A549 (cell line): ENCODE measurements around the gene CD7. TPM values are rescaled to one million over a fixed set of nuclear protein-coding genes. Genes with fewer than 3 reads are reported as not detected.

Experiments used
- ATAC-seq, 2 experiments: fragments of 200-7000 bp in 1 of 2; fragments of >200 bp in 1 of 2; cut with Nextera tagmentation in 1 of 2; cut with Tn5 transposase in 1 of 2; 3 replicates each; pipeline versions ENCODE4 v1.8.0 to v1.9.1; 2018 to 2020; ENCODE audit warnings: mild to moderate bottlenecking in 1 of 2, moderate library complexity in 1 of 2
- CTCF ChIA-PET: fragments of 300-600 bp; sonication (Branson Sonifier 250); formaldehyde crosslinking; extraction: SDS; loops from one replicate; lab custom pipeline; 2021; ENCODE audit warnings: antibody characterized with exemption, inconsistent platforms; lab: Yijun Ruan, JAX
- POLR2A ChIA-PET: fragments of 350-600 bp; formaldehyde crosslinking; extraction: SDS; loops from one replicate; lab custom pipeline; 2021; ENCODE audit warnings: antibody characterized with exemption, inconsistent platforms; lab: Yijun Ruan, JAX
- DNase-seq, 2 experiments: peaks; one replicate each; pipeline versions ENCODE4 v3.0.0 to v3.0.0-alpha.2; 2011 to 2016; ENCODE audit warnings: low read depth in 1 of 2, low spot score in 1 of 2
- FAIRE-seq: peaks from 2 replicates; lab custom pipeline; 2011; peaks lifted over from hg19 to GRCh38; lab: Jason Lieb, UNC
- H3K27ac ChIP-seq, 2 experiments: fragments of >200 bp; sonication (Bioruptor Twin); formaldehyde crosslinking; 3 replicates each; pipeline ENCODE4 v1.5.1; 2016 to 2017
- H3K4me1 ChIP-seq: fragments of >200 bp; sonication (Bioruptor Twin); formaldehyde crosslinking; 3 replicates; pipeline ENCODE4 v1.6.1; 2016
- H3K4me2 ChIP-seq: fragments of >200 bp; sonication (Bioruptor Twin); formaldehyde crosslinking; 3 replicates; pipeline ENCODE4 v1.6.1; 2016
- H3K4me3 ChIP-seq: fragments of >200 bp; sonication (Bioruptor Twin); formaldehyde crosslinking; 3 replicates; pipeline ENCODE4 v1.5.1; 2016
- H3K9me3 ChIP-seq: fragments of >200 bp; sonication (Bioruptor Twin); formaldehyde crosslinking; 3 replicates; pipeline ENCODE4 v1.6.1; 2016
- CBX2 ChIP-seq: fragments of 200-600 bp; sonication (generic); IDR thresholded peaks from 2 replicates; pipeline ENCODE4 v1.6.1; 2016; ENCODE audit warnings: low read depth, mild to moderate bottlenecking, borderline replicate concordance
- CEBPB ChIP-seq, 2 experiments: fragments of >200 bp in 1 of 2; sonication (Bioruptor Twin) in 1 of 2; formaldehyde crosslinking in 1 of 2; IDR thresholded peaks; 2 replicates each; pipeline ENCODE4 v1.6.1; 2012 to 2016
- CTCF ChIP-seq: fragments of >200 bp; sonication (Bioruptor Twin); formaldehyde crosslinking; IDR thresholded peaks from 3 replicates; pipeline ENCODE4 v1.5.1; 2016
- E2F6 ChIP-seq: IDR thresholded peaks from 2 replicates; pipeline ENCODE4 v1.6.1; 2012; ENCODE audit warnings: low read depth, borderline replicate concordance
- ESRRA ChIP-seq: fragments of 150-350 bp; IDR thresholded peaks from 2 replicates; pipeline ENCODE4 v1.6.1; 2014; ENCODE audit warnings: mild to moderate bottlenecking, low read length, borderline replicate concordance
- FOSL2 ChIP-seq, 2 experiments: fragments of 450-650 bp in 1 of 2; fragments of >200 bp in 1 of 2; sonication (Bioruptor Twin) in 1 of 2; formaldehyde crosslinking; IDR thresholded peaks; 2 replicates each; pipeline versions ENCODE4 v1.5.0 to v1.6.1; 2016 to 2020; ENCODE audit warnings: mild to moderate bottlenecking in 1 of 2, moderate library complexity in 1 of 2
- FOXS1 ChIP-seq: fragments of 250-450 bp; sonication (Bioruptor Pico); IDR thresholded peaks from 2 replicates; pipeline ENCODE4 v1.5.0; 2020; ENCODE audit warnings: mild to moderate bottlenecking, moderate library complexity
- HEYL ChIP-seq: fragments of 250-450 bp; sonication (Bioruptor Pico); IDR thresholded peaks from 2 replicates; pipeline ENCODE4 v1.8.0; 2021; ENCODE audit warnings: mild to moderate bottlenecking, moderate library complexity
- HOXA7 ChIP-seq: fragments of 250-450 bp; sonication (Bioruptor Pico); IDR thresholded peaks from 2 replicates; pipeline ENCODE4 v1.5.0; 2020; ENCODE audit warnings: mild to moderate bottlenecking, moderate library complexity
- HOXB5 ChIP-seq: fragments of 250-450 bp; sonication (Bioruptor Pico); IDR thresholded peaks from 2 replicates; pipeline ENCODE4 v1.5.0; 2020; ENCODE audit warnings: mild to moderate bottlenecking, moderate library complexity
- MAZ ChIP-seq: fragments of 150-350 bp; IDR thresholded peaks from 2 replicates; pipeline ENCODE4 v1.6.1; 2014; ENCODE audit warnings: antibody characterized with exemption, low read depth, low read length, borderline replicate concordance
- NFE2L2 ChIP-seq: fragments of 150-350 bp; conservative IDR thresholded peaks from 2 replicates; pipeline ENCODE4 v1.6.1; 2014; ENCODE audit warnings: low read length
- NPAS2 ChIP-seq: fragments of 250-450 bp; sonication (Bioruptor Pico); IDR thresholded peaks from 2 replicates; pipeline ENCODE4 v1.8.0; 2022; ENCODE audit warnings: mild to moderate bottlenecking, moderate library complexity, borderline replicate concordance
- NR3C1 ChIP-seq: fragments of >200 bp; sonication (Bioruptor Twin); formaldehyde crosslinking; IDR thresholded peaks from 3 replicates; pipeline ENCODE4 v1.6.1; 2017
- PHF8 ChIP-seq: fragments of 200-600 bp; sonication (generic); IDR thresholded peaks from 2 replicates; pipeline ENCODE4 v1.6.1; 2016; ENCODE audit warnings: low read depth, mild to moderate bottlenecking, antibody characterized with exemption, moderate library complexity, borderline replicate concordance
- POLR2A ChIP-seq: IDR thresholded peaks from 2 replicates; pipeline ENCODE4 v1.6.1; 2012; ENCODE audit warnings: mild to moderate bottlenecking, low read length
- RAD21 ChIP-seq, 2 experiments: fragments of >200 bp in 1 of 2; sonication (Bioruptor Twin) in 1 of 2; formaldehyde crosslinking in 1 of 2; IDR thresholded peaks in 1 of 2; conservative IDR thresholded peaks in 1 of 2; 2 replicates in 1 of 2; 3 replicates in 1 of 2; pipeline ENCODE4 v1.6.1; 2012 to 2018; ENCODE audit warnings: inconsistent platforms in 1 of 2
- RARB ChIP-seq: fragments of 250-450 bp; sonication (Bioruptor Pico); IDR thresholded peaks from 2 replicates; pipeline ENCODE4 v1.8.0; 2021; ENCODE audit warnings: mild to moderate bottlenecking, moderate library complexity
- RNF2 ChIP-seq: fragments of 200-600 bp; sonication (generic); IDR thresholded peaks from 2 replicates; pipeline ENCODE4 v1.6.1; 2016; ENCODE audit warnings: low read depth, mild to moderate bottlenecking, antibody characterized with exemption, moderate library complexity, borderline replicate concordance
- SMC3 ChIP-seq: fragments of >200 bp; sonication (Bioruptor Twin); formaldehyde crosslinking; IDR thresholded peaks from 3 replicates; pipeline ENCODE4 v1.6.1; 2018; ENCODE audit warnings: inconsistent platforms
- SREBF2 ChIP-seq: fragments of 450-650 bp; IDR thresholded peaks from 2 replicates; pipeline ENCODE4 v1.6.1; 2014; ENCODE audit warnings: mild to moderate bottlenecking, moderate library complexity
- TFCP2L1 ChIP-seq: fragments of 250-450 bp; sonication (Bioruptor Pico); IDR thresholded peaks from 2 replicates; pipeline ENCODE4 v1.5.0; 2021; ENCODE audit warnings: mild to moderate bottlenecking
- USF2 ChIP-seq: fragments of 450-650 bp; IDR thresholded peaks from 2 replicates; pipeline ENCODE4 v1.6.1; 2014; ENCODE audit warnings: antibody characterized with exemption
- ZFP36 ChIP-seq: fragments of 450-650 bp; IDR thresholded peaks from 2 replicates; pipeline ENCODE4 v1.6.1; 2014; ENCODE audit warnings: borderline replicate concordance; ENCODE audit not compliant: partially characterized antibody
- ZSCAN20 ChIP-seq: fragments of 250-450 bp; sonication (Bioruptor Pico); IDR thresholded peaks from 2 replicates; pipeline ENCODE4 v1.8.0; 2022; ENCODE audit warnings: mild to moderate bottlenecking, moderate library complexity
- WGBS: methylation state at CpG from one replicate; pipeline ENCODE4 v1.1.6; 2017; ENCODE audit errors: missing lambda C conversion rate; 5-methylcytosine and 5-hydroxymethylcytosine counted together
- polyA minus RNA-seq: library from RNA; depleted of rRNA, polyadenylated mRNA; stranded (reverse); fragments of >200 nt; gene quantifications from 2 replicates; pipeline ENCODE4 v1.2.3, GENCODE V29; 2011; rRNA and poly(A)+ RNA removed
- polyA plus RNA-seq, 4 experiments: library from polyadenylated mRNA; depleted of rRNA in 3 of 4; stranded (reverse); fragments of >200 nt; fragmentation: RNase III in 1 of 4; extraction: RNeasy Plus Mini Kit Qiagen cat#74134 plus additional on column Dnase treatment in 1 of 4; gene quantifications; 2 replicates in 3 of 4; 3 replicates in 1 of 4; pipeline ENCODE4 v1.2.3, GENCODE V29; 2011 to 2017
- TF ChIP-seq, protein P1 (sequence below): fragments of 250-450 bp; sonication (Bioruptor Pico); IDR thresholded peaks from 2 replicates; pipeline ENCODE4 v1.5.0; 2020; ENCODE audit warnings: low read depth, mild to moderate bottlenecking, moderate library complexity

CD7 gene
- polyA plus RNA-seq (2011; rRNA removed) (not detected in 2 replicates), polyA plus RNA-seq (2017; fragmentation: RNase III; extraction: RNeasy Plus Mini Kit Qiagen cat#74134 plus additional on column Dnase treatment) (not detected in 3 replicates), polyA minus RNA-seq (not detected in 2 replicates)
- not detected in 2 replicates for polyA plus RNA-seq (2012; cell fraction: cytosol; rRNA removed)
- polyA plus RNA-seq (2012; cell fraction: nucleus; rRNA removed) = 0.07 TPM in 1 of 2 replicates, not detected in the other

- H3K4me1 ChIP-seq = peaks cover 12% of the 10 kb centered on the region; the same call in 2 of the 3 replicates
- no peak within 1 kb of the TSS for H3K4me2 ChIP-seq
- POLR2A ChIA-PET = interaction anchor here (1.0 kb wide), 1 partner anchor 25 kb away, joined by 3 read pairs; no protein-coding TSS in a partner anchor
- no peak within 1 kb of the TSS for H3K4me3 ChIP-seq
- ATAC-seq = no peak
- TF ChIP-seq SREBF2 = no peak
- no peak for TF ChIP-seq CBX2
- TF ChIP-seq PHF8 = no peak
- TF ChIP-seq HOXA7 = no peak
- no peak for TF ChIP-seq NPAS2
- TF ChIP-seq RAD21 (conservative IDR thresholded peaks at IDR 0.05 in 1 of 2, IDR thresholded peaks at IDR 0.05 in 1 of 2) = no peak
- no peak for TF ChIP-seq RARB (CRISPR knock-in tag)
- TF ChIP-seq FOXS1 (CRISPR knock-in tag) = no peak
- TF ChIP-seq ZFP36 = no peak
- no peak for TF ChIP-seq TFCP2L1 (CRISPR knock-in tag)
- no peak for TF ChIP-seq ESRRA
- no peak for TF ChIP-seq NFE2L2
- TF ChIP-seq RNF2 = no peak
- no peak for TF ChIP-seq USF2
- TF ChIP-seq HOXB5 (CRISPR knock-in tag) = no peak
- no peak for TF ChIP-seq HEYL (CRISPR knock-in tag)
- no peak for TF ChIP-seq MAZ
- no peak for TF ChIP-seq CEBPB (IDR thresholded peaks at IDR 0.05)
- WGBS = 94% methylated on average over 22 of the region's 26 CpGs
- DNase-seq = no peak
- H3K9me3 ChIP-seq = no peaks in the 10 kb centered on the region
- CTCF ChIA-PET = interaction anchor here (0.6 to 2.4 kb wide), 8 partner anchors 16 to 97 kb away, joined by 3 to 41 read pairs (median 3); no protein-coding TSS in a partner anchor
- no peak for FAIRE-seq
- H3K27ac ChIP-seq = peak within 1 kb of the TSS in 1 of 2 experiments; percentile 20; a peak in 1 of 6 replicates
Measured at GRCh38 chr17:82317394-82318168, at the start of gene CD7. TSS of gene CD7 (minus strand) at chr17:82317608. CDS start at chr17:82317495, 113 bp downstream.

DNA sequence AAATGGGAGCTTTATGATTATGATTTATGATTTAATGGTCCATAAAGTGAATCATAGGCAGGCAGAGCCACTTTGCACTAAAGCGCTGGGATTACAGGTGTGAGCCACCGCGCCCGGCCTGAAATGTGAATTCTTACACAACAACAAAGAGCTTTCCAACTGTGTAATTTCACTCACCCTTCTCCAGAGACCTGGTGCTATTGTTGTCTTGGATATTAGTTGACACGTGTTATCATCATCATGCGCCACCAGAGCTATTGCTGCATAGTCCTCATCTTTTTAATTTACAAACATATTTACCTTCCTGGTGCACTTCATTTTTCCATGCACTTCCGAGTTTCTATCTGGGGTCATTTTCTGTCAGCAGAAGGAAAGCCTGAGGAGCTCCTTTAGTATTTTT is 49.3 kb upstream of the CD7 start:
- DNase-seq = no peak
- Histone ChIP-seq H3K9me3 (no peaks in the 10 kb centered on the region), H3K4me3 (no peak overlapping the region), H3K4me1 (peaks cover 8% of the 10 kb centered on the region; the same call in 1 of the 3 replicates), H3K4me2 (no peak overlapping the region), H3K27ac (no peak overlapping the region)
- ChIA-PET CTCF (interaction anchor here (0.7 to 2.7 kb wide), 6 partner anchors 10 to 434 kb away, joined by 4 to 19 read pairs (median 8); no protein-coding TSS in a partner anchor), POLR2A (no interaction called here)
- ATAC-seq = no peak
- 75% methylated on average over 7 of the region's 7 CpGs for WGBS
- no peak for FAIRE-seq
- TF ChIP-seq, protein P1, sequence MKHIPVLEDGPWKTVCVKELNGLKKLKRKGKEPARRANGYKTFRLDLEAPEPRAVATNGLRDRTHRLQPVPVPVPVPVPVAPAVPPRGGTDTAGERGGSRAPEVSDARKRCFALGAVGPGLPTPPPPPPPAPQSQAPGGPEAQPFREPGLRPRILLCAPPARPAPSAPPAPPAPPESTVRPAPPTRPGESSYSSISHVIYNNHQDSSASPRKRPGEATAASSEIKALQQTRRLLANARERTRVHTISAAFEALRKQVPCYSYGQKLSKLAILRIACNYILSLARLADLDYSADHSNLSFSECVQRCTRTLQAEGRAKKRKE (CRISPR knock-in tag) = no peak
- TF ChIP-seq POLR2A (no peak), NR3C1 (no peak), USF2 (no peak), ZSCAN20 (CRISPR knock-in tag) (no peak), TFCP2L1 (CRISPR knock-in tag) (no peak), E2F6 (no peak), FOSL2 (IDR thresholded peaks at IDR 0.05) (no peak), FOSL2 (CRISPR knock-in tag; IDR thresholded peaks at IDR 0.05) (no peak), CEBPB (IDR thresholded peaks at IDR 0.05) (no peak), CTCF (no peak), ZFP36 (no peak), SMC3 (no peak)
